Left forelimb (tissue), 1 donor: ENCODE data around the gene PKD1L1.
"Not testable (repeated sequence)": the region's sequence is repeated elsewhere in the genome, so short reads cannot be mapped to it uniquely, and the experiment has no call there.

Experiments
- DNase-seq: peaks from one replicate; pipeline ENCODE4 v3.0.0-alpha.2; 2018; ENCODE audit warnings: low spot score

Gene PKD1L1

DNA sequence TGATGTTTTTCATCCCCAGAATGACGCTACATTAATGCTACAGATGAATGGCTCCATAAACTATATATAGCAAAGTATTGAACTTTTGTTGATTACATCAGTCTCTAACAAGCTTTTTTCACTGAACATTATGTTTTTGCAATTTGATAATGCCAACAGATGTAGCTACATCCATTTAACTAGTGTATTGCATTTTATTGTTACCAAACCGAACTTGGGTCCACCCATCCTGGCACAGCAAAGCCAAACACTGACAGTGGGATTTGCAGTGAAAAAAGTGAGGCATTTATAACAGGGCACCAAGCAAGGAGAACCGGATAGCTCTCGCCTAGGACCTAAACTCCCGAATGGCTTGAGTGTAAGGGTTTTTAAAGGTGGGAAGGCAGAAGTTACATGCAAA, 183.5 kb downstream of the PKD1L1 start:
- DNase-seq, result no peak

GRCh38 chr7:47763063-47763974, 184.9 kb downstream of the PKD1L1 start:
- DNase-seq, result no peak

DNA sequence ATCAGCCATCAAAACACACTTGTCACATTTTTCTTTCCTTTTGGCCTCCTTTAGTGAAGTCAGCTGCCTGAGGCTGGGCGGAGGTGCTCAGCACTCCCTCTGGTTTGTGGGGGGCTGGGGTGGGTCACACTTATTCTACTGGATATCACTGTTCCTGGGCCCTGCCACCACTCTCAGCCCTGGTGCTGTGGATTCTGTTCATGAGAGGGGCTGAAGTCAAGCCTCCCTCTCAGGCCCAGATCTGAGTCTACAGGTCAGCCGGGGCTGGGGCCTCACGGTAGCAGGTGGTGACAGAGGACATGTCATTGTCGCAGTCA, 185.6 kb downstream of the PKD1L1 start:
- DNase-seq, result no peak

DNA sequence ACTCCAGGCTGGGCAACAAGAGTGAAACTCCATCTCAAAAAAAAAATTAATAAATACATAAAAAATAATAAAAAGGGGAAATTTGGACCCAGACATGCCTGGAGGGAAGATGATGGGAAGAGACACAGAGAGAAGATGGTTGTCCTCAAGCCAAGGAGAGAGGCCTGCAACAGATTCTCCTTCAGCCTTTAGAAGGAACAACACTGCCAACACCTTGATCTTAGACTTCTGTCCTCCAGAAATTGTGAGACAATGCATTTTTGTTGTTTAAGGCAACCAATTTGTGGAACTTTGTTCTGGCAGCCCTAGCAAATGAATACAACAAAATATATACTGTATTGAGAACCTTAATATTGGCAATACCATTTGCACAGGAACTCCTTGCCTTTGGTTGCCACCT, 186.1 kb downstream of the PKD1L1 start:
- DNase-seq, result no peak

GRCh38 chr7:47759056-47759706, 189.1 kb downstream of the PKD1L1 start:
- DNase-seq, result no peak

GRCh38 chr7:47758546-47758945, 189.7 kb downstream of the PKD1L1 start:
- DNase-seq, result no peak

DNA sequence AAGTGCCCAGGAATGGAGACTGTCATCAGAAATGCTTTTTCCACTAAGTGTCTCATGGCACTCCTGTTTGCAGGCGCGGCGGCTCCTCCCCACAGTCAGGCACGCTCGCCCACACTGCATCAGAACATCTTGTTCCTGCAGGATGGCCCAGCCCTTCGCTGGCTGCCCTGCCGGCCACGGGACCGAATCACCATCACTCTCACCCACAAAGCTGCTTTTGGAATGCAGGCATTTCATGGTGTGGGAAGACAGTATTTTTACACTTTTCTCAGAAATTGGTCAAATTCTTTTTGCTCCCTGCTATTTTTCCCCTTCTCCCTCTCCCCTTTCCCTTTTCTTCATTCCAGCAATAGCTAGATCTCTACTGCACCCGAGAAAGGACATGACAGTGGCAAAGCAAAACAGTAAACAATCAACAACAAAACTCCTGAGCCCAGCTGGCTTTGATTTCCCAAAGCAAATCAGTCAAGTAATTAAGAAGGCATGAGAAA, 190.3 kb downstream of the PKD1L1 start:
- DNase-seq, result no peak

GRCh38 chr7:47756636-47757035, 191.6 kb downstream of the PKD1L1 start:
- no peak for DNase-seq

GRCh38 chr7:47755248-47755647, 193.0 kb downstream of the PKD1L1 start:
- no peak for DNase-seq

- not testable (repeated sequence) for DNase-seq
Observed at GRCh38 chr7:47751724-47752123, 196.5 kb downstream of the PKD1L1 start.

DNA sequence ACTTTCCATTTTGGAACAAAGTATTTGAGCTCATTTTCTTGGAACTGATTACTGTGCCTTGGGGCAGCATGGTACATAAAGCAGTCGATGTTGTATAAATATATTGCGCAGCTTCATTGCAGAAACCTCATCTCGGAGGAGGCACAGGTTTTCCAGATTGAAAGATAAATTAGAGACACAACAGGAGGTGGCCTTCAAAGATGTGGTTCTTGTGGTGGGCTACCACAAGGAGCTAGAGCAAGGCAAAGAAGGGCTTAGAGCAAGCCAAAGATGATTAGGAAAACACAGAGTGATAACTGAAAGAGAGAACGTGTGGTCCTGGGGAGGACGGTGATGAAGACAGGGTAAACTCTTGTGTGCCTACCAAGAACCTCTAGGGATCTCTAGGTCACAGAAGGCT, 197.2 kb downstream of the PKD1L1 start:
- DNase-seq, result no peak

- DNase-seq, result no peak
Observed at GRCh38 chr7:47748041-47748440, 200.2 kb downstream of the PKD1L1 start.

GRCh38 chr7:47747160-47747559, 201.1 kb downstream of the PKD1L1 start:
- no peak for DNase-seq

DNA sequence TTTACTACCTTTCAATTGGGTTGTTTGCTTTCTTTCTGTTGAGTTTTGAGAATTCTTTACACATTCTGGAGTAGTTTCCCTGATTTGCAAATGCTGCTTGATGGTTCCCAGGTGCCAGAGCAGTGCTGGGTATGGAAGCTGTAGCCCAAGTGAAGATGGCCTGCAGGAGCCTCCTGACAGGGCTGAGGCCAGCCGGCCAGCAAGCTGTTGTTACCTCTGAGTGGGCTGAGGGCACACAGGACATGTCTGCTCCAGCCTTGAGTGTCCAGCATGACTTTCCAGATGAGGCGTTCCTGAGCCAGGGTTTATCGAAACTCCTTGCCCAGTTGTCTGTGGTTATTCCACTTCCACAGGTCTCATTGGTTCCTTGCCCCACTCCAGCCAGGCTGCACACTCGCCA, 201.8 kb downstream of the PKD1L1 start:
- no peak for DNase-seq

GRCh38 chr7:47744883-47745282, 203.4 kb downstream of the PKD1L1 start:
- no peak for DNase-seq

DNA sequence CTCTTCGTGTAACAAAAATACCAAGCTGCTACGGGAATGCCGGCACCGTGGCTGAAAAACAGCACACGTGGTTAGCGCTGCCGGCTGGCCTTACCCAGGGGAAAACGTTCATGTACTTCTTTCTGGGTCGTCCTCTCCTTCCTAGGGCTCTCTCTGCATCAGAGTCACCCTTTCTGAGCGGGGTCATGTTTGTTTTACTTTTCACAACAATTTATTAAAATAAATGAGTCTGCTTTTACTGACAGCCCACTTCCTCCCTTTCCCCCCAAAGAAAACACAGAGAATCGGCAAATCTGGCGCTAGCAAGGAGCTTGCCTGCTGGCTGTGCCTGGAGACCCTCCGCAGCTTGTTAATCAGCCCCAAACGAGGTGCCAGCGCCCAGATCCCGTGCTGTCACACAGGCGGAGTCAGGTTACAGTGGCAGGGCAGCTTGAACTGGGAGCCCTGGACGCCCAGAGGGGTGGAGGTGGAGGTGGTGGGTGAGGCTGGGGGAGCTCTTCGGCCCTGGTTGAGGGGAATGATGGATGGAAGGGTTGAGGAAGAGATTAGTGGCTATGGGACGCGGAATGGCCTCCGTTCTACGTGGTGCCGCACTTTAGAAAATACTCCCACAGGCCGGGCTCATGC, 204.2 kb downstream of the PKD1L1 start:
- DNase-seq, result no peak

DNA sequence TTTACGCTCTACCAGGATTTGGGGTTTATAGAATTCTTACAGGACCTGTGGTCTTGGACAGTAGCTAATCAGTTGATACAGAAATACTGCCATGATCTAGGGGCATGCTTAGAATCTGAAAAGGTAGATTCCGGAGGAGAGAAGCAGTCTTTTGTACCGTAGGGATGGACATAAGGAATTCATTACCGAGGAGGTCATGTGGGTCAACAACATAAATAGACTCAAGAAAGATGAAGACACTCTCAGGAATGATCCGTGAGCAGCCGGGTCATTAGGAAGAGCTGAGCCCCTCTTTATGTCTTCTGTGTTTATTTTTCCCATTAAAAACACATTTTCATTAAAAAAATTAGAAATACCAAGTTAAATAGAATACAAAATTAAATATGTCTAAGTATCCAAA, 206.3 kb downstream of the PKD1L1 start:
- DNase-seq, result no peak

DNA sequence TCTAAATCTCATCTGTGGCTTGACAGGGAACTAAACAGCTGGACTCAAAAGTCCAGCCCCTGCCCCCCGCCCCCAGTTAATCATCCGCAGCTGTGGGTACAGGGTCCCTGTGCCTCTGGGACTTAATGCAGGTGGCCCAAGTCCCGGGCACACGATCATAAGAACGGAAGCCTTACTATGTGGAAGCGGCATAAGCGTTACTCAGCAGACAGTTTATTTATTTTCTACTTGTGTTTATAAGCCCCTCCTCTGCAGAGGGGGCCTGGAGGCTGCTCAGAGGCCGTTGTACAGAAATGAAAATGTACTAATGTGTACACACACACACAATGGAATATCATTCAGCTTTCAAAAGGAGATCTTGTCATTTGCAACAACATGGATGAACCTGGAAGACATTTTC, 208.4 kb downstream of the PKD1L1 start:
- no peak for DNase-seq

- DNase-seq, result no peak
Observed at GRCh38 chr7:47739301-47739875, 208.9 kb downstream of the PKD1L1 start.

- no peak for DNase-seq
Observed at GRCh38 chr7:47738563-47739166, 209.6 kb downstream of the PKD1L1 start.

- DNase-seq, result no peak
Observed at GRCh38 chr7:47737601-47738000, 210.7 kb downstream of the PKD1L1 start.
